Ishikawa (cell line): ENCODE measurements around the gene AGAP1.

Source experiments
- CEBPB ChIP-seq: IDR thresholded peaks from 2 replicates; pipeline ENCODE4 v1.6.1; 2012
- CREB1 ChIP-seq: IDR thresholded peaks from 2 replicates; pipeline ENCODE4 v1.6.1; 2012; ENCODE audit warnings: low read depth
- EGR1 ChIP-seq: IDR thresholded peaks from 2 replicates; pipeline ENCODE4 v1.6.1; 2012
- EP300 ChIP-seq: IDR thresholded peaks from 2 replicates; pipeline ENCODE4 v1.6.1; 2012; ENCODE audit warnings: borderline replicate concordance
- FOXM1 ChIP-seq: IDR thresholded peaks from 2 replicates; pipeline ENCODE4 v1.6.1; 2012; ENCODE audit warnings: low read depth, borderline replicate concordance
- NFIC ChIP-seq: IDR thresholded peaks from 2 replicates; pipeline ENCODE4 v1.6.1; 2012
- RAD21 ChIP-seq: IDR thresholded peaks from 2 replicates; pipeline ENCODE4 v1.6.1; 2012; ENCODE audit warnings: low read depth
- TAF1 ChIP-seq: IDR thresholded peaks from 2 replicates; pipeline ENCODE4 v1.6.1; 2012; ENCODE audit warnings: low read depth, mild to moderate bottlenecking
- TCF12 ChIP-seq: IDR thresholded peaks from 2 replicates; pipeline ENCODE4 v1.6.1; 2012; ENCODE audit warnings: low read depth
- TEAD4 ChIP-seq: IDR thresholded peaks from 2 replicates; pipeline ENCODE4 v1.6.1; 2012
- YY1 ChIP-seq: IDR thresholded peaks from 2 replicates; pipeline ENCODE4 v1.6.1; 2012; ENCODE audit warnings: low read depth
- ZBTB7A ChIP-seq: IDR thresholded peaks from 2 replicates; pipeline ENCODE4 v1.6.1; 2012; ENCODE audit warnings: low read depth
- TF ChIP-seq, protein P1 (sequence below): IDR thresholded peaks from 2 replicates; pipeline ENCODE4 v1.6.1; 2012
- TF ChIP-seq, protein P2 (sequence below): IDR thresholded peaks from 2 replicates; pipeline ENCODE4 v1.6.1; 2012
- TF ChIP-seq, protein P3 (sequence below): IDR thresholded peaks from 2 replicates; pipeline ENCODE4 v1.6.1; 2012; ENCODE audit warnings: low read depth, mild to moderate bottlenecking

The AGAP1 gene

DNA sequence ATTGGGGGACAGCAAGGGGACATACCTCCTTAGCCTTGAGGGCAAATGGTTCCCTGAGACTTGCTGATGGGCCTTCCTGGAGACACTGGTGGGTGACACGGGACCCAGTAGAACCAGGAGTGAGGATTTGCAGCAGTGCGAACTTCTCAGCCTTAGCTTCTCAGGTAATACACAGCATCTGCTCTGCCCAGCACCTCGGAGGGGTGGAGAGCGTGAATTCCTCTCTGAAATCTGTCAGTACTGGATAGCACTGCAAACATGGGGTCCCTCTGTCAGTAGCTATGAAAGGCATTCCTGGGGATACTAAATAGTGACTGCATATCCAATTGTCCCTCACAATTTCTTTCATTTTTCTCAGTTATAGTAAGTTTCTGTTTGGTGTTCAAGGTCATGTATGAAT, 522.7 kb downstream of the AGAP1 start:
- TF ChIP-seq RAD21 (no peak), EGR1 (no peak), EP300 (no peak), CEBPB (no peak), ZBTB7A (no peak), NFIC (no peak), CREB1 (no peak), FOXM1 (no peak), YY1 (no peak), TEAD4 (no peak), TAF1 (no peak), TCF12 (no peak)
- TF ChIP-seq, protein P1, sequence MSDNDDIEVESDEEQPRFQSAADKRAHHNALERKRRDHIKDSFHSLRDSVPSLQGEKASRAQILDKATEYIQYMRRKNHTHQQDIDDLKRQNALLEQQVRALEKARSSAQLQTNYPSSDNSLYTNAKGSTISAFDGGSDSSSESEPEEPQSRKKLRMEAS: no peak
- TF ChIP-seq, protein P2, sequence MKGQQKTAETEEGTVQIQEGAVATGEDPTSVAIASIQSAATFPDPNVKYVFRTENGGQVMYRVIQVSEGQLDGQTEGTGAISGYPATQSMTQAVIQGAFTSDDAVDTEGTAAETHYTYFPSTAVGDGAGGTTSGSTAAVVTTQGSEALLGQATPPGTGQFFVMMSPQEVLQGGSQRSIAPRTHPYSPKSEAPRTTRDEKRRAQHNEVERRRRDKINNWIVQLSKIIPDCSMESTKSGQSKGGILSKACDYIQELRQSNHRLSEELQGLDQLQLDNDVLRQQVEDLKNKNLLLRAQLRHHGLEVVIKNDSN: no peak
- TF ChIP-seq, protein P3, sequence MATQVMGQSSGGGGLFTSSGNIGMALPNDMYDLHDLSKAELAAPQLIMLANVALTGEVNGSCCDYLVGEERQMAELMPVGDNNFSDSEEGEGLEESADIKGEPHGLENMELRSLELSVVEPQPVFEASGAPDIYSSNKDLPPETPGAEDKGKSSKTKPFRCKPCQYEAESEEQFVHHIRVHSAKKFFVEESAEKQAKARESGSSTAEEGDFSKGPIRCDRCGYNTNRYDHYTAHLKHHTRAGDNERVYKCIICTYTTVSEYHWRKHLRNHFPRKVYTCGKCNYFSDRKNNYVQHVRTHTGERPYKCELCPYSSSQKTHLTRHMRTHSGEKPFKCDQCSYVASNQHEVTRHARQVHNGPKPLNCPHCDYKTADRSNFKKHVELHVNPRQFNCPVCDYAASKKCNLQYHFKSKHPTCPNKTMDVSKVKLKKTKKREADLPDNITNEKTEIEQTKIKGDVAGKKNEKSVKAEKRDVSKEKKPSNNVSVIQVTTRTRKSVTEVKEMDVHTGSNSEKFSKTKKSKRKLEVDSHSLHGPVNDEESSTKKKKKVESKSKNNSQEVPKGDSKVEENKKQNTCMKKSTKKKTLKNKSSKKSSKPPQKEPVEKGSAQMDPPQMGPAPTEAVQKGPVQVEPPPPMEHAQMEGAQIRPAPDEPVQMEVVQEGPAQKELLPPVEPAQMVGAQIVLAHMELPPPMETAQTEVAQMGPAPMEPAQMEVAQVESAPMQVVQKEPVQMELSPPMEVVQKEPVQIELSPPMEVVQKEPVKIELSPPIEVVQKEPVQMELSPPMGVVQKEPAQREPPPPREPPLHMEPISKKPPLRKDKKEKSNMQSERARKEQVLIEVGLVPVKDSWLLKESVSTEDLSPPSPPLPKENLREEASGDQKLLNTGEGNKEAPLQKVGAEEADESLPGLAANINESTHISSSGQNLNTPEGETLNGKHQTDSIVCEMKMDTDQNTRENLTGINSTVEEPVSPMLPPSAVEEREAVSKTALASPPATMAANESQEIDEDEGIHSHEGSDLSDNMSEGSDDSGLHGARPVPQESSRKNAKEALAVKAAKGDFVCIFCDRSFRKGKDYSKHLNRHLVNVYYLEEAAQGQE: no peak

DNA sequence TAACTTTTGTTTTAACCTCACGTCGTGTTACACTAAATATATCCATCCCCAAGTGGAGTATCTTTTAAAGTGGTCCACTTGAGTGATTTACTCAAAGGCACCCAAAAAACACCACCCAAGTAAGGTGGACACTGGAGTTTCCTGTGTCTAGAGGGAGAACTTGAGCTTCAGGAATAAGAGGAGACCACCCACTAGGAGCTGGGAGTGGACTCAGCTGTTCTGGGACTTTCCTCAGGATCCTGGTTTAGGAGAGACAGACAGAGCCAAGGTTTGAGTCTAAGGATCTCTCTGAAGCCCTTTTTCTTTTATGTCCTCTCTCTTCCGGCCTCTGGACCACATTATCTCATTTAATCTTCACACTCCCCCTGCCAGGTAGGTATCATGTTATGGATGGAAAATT, 523.6 kb downstream of the AGAP1 start:
- TF ChIP-seq, protein P2: no peak
- TF ChIP-seq NFIC (no peak), CEBPB (no peak), TAF1 (no peak), TCF12 (no peak), FOXM1 (no peak), YY1 (no peak), TEAD4 (no peak), ZBTB7A (no peak), EGR1 (no peak), CREB1 (no peak), RAD21 (no peak)
- TF ChIP-seq, protein P1: no peak
- TF ChIP-seq, protein P3: no peak

DNA sequence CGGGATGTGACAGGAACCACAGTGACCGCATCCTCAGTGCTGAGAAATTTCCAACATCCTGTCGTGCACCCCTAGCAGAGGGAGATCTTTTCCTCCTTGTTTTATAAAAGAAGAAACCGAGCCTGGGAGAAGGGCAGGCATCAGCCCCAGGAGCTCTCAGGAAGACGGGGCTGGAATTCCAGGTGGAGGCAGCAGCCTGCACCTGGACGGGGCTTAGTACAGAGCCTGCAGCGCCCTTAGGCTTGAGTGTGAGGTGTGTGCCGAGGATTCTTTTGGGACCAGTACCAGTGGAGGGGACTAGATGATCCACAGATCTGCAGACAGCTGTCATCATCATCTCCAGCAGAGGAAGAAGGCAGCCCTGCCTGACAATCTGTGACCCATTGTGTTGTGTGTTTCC, 525.6 kb downstream of the AGAP1 start:
- TF ChIP-seq RAD21: no peak
- TF ChIP-seq, protein P1: no peak
- TF ChIP-seq EP300: no peak
- no peak for TF ChIP-seq YY1
- TF ChIP-seq, protein P2: no peak
- no peak for TF ChIP-seq TEAD4
- no peak for TF ChIP-seq ZBTB7A

DNA sequence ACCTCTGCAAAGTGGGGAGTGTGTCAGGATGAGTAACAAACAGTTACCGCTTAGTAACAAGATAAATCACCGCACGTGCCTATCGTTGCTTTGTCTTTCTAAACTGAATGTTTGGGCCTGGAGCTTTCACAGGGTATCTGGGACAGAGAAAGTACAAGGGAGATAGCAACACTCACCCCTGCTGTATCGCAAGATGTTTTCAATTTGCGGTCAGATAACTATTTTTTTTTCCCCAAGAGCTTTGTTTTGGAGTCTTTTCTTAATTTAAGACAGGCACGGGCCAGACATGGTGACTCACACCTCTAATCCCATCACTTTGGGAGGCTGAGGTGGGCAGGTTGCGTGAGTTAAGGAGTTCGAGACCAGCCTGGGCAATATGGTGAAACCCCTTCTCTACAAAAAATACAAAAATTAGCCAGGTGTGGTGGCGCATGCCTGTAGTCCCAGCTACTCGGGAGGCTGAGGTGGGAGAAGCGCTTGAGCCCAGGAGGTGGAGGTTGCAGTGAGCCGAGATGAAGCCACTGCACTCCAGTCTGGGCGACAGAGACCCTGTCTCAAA, 527.7 kb downstream of the AGAP1 start:
- TF ChIP-seq CEBPB (no peak), NFIC (no peak), TAF1 (no peak), EP300 (no peak), EGR1 (no peak), ZBTB7A (no peak), FOXM1 (no peak), RAD21 (no peak), TEAD4 (no peak), TCF12 (no peak), YY1 (no peak), CREB1 (no peak)
- TF ChIP-seq, protein P1: no peak
- TF ChIP-seq, protein P3: no peak
- TF ChIP-seq, protein P2: no peak
